Thyroid gland (tissue), 4 donors: ENCODE measurements around the gene MED22. TPM values are rescaled to one million over a fixed set of nuclear protein-coding genes. Genes with fewer than 3 reads are reported as not detected.

Experiments used
- DNase-seq, 2 donors: peaks; one replicate each; pipeline ENCODE4 v3.0.0-alpha.2; 2019
- H3K27ac ChIP-seq, 3 donors: fragments of 200-600 bp; sonication (generic); 1 replicate in 2 of 3; 2 replicates in 1 of 3; pipeline ENCODE4 v1.5.1; 2016 to 2019; ENCODE audit warnings: mild to moderate bottlenecking in 1 of 3, moderate library complexity in 1 of 3
- H3K27me3 ChIP-seq: fragments of 200-600 bp; sonication (generic); one replicate; pipeline ENCODE4 v1.5.1; 2019
- H3K36me3 ChIP-seq, 2 donors: fragments of 200-600 bp; sonication (generic); one replicate each; pipeline ENCODE4 v1.5.1; 2016 to 2019
- H3K4me1 ChIP-seq, 2 donors: fragments of 200-600 bp; sonication (generic); one replicate each; pipeline ENCODE4 v1.5.1; 2017 to 2019
- H3K4me3 ChIP-seq, 3 donors: fragments of 200-600 bp; sonication (generic); replicated peaks in 1 of 3; 1 replicate in 2 of 3; 2 replicates in 1 of 3; pipeline ENCODE4 v1.5.1; 2016; ENCODE audit warnings: mild to moderate bottlenecking in 1 of 3
- H3K9me3 ChIP-seq: fragments of 200-600 bp; sonication (generic); one replicate; pipeline ENCODE4 v1.5.1; 2017
- POLR2A ChIP-seq, 2 donors: fragments of 450-650 bp; IDR thresholded peaks; one replicate each; pipeline ENCODE4 v1.6.1; 2017; ENCODE audit warnings: antibody characterized with exemption in 2 of 2, mild to moderate bottlenecking in 2 of 2, moderate library complexity in 1 of 2
- WGBS, 2 donors: methylation state at CpG; one replicate each; pipeline ENCODE4 v1.1.5; 2017; 5-methylcytosine and 5-hydroxymethylcytosine counted together
- intact Hi-C: fragments of 100-400 bp; cut with DNase I; formaldehyde crosslinking; loops from one replicate; pipeline ENCODE4 v1.15.1; 2023
- total RNA-seq, 4 donors: library from RNA; depleted of rRNA; stranded (reverse); fragments of >200 nt; gene quantifications; one replicate each; pipeline ENCODE4 v1.2.3, GENCODE V29; 2016
- TF ChIP-seq, protein P1 (sequence below), 6 experiments: fragments of 200-600 bp in 3 of 6; fragments of 450-650 bp in 3 of 6; sonication (generic) in 3 of 6; IDR thresholded peaks; one replicate each; pipeline ENCODE4 v1.5.1; 2016 to 2019; ENCODE audit warnings: antibody characterized with exemption in 6 of 6, mild to moderate bottlenecking in 2 of 6, inconsistent platforms in 1 of 6, moderate library complexity in 1 of 6

Gene MED22
- total RNA-seq, 4 donors from 2014 or later: 41.9 to 58.2 (median 48.6) TPM

DNA sequence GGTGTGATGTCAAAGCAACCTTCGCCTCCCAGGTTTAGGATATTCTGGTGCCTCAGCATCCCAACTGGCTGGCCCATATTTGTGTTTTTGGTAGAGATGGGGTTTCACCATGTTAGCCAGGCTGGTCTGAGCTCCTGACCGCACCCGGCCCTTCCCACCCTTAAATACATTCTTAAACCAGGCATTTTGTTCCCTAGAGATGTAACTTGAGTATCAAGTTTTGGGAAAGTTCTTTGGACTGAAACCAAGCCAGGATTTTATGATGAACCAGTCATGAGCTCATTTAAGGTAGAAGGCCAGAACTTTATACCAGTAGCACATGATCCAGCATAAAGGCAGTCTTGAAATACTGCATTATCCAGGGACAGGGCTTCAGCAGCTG lies 3.6 kb upstream of the MED22 start:
- intact Hi-C loops: loop anchor here (10.0 kb wide), 2 partner anchors 133 to 317 kb away; partner anchors contain the start of gene GTF3C5
- WGBS, 2 donors: 96 to 97% methylated on average over 3 of the region's 3 CpGs
- Histone ChIP-seq H3K4me3 (no peak overlapping the region), H3K9me3 (no peaks in the 10 kb centered on the region), H3K27me3 (no peaks in the 10 kb centered on the region), H3K4me1 (peaks cover 22 to 28% of the 10 kb centered on the region in 2 donors), H3K36me3 (peaks cover 29 to 32% of the 10 kb centered on the region in 2 donors), H3K27ac (no peak overlapping the region)
- TF ChIP-seq, protein P1, sequence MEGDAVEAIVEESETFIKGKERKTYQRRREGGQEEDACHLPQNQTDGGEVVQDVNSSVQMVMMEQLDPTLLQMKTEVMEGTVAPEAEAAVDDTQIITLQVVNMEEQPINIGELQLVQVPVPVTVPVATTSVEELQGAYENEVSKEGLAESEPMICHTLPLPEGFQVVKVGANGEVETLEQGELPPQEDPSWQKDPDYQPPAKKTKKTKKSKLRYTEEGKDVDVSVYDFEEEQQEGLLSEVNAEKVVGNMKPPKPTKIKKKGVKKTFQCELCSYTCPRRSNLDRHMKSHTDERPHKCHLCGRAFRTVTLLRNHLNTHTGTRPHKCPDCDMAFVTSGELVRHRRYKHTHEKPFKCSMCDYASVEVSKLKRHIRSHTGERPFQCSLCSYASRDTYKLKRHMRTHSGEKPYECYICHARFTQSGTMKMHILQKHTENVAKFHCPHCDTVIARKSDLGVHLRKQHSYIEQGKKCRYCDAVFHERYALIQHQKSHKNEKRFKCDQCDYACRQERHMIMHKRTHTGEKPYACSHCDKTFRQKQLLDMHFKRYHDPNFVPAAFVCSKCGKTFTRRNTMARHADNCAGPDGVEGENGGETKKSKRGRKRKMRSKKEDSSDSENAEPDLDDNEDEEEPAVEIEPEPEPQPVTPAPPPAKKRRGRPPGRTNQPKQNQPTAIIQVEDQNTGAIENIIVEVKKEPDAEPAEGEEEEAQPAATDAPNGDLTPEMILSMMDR (IDR thresholded peaks at IDR 0.05): no peak
- no peak for TF ChIP-seq POLR2A (IDR thresholded peaks at IDR 0.05)
- no peak for DNase-seq

DNA sequence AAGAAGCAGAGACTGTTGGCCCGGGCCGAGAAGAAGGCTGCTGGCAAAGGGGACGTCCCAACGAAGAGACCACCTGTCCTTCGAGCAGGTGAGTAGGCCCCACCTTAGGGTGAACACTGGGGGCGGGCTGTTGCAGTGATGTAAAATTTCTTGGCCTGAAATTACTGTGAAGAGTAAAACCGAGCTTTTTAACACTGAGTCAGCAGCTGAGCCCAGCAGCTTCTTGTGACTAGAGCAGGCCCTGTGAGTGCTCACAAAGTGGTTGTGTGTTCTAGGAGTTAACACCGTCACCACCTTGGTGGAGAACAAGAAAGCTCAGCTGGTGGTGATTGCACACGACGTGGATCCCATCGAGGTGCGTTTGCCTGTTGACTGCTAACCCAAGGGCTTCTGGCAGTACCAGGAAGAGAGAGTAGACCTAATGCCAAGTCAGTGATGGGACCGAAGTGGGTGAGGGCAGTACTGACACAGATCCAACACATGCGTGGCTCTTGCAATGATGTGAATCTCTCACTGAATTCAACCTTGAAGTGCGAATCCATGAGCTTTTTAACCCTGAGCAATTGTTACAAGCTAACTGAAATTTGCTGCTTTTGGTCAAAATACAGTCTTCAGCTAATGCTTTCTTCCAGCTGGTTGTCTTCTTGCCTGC lies 2.2 kb upstream of the MED22 start:
- Histone ChIP-seq H3K27me3 (no peaks in the 10 kb centered on the region), H3K36me3 (peaks cover 35 to 38% of the 10 kb centered on the region in 2 donors), H3K4me1 (peaks cover 16 to 24% of the 10 kb centered on the region in 2 donors), H3K9me3 (no peaks in the 10 kb centered on the region), H3K27ac (no peak overlapping the region), H3K4me3 (no peak overlapping the region)
- intact Hi-C loops: loop anchor here (10.0 kb wide), 2 partner anchors 135 to 315 kb away; partner anchors contain the start of gene GTF3C5
- DNase-seq: no peak
- TF ChIP-seq, protein P1 (IDR thresholded peaks at IDR 0.05): no peak
- no peak for TF ChIP-seq POLR2A (IDR thresholded peaks at IDR 0.05)
- 81 to 85% methylated on average over 15 of the region's 15 CpGs for WGBS, 2 donors

DNA sequence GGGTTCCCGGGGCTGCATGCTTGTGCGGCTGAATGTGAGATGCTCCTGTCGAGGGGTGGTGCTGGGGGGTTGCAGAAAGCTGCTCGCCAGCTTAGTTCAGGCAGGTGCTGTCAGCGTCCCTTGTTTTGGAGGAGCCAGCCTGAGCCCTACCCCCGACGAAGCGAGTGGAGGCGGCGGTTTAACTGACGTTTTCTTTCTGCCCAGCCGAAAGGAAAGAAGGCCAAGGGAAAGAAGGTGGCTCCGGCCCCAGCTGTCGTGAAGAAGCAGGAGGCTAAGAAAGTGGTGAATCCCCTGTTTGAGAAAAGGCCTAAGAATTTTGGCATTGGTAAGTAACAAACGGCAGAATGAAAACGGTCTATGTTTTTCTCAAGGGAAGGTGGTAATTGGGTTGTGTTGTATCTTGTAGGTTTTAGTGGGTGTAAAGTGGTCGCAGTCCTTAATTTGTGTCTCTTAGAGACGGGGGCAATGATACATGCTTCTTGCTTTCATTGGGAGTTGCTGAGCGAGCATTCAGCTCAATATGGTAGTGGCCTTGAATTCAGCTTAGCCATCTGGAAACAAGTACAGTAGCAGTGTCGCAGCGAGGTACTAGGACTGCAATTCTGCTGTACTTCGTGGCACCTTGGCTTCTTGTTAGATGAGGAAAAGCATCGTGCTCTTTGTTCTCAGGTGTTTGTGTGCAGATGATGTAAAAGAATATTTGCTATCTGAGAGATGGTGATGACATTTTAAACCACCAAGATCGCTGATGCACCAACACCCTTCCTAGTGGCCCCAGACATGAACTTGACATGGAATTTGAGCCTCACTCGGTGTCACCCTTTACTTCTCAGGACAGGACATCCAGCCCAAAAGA lies 1.0 kb upstream of the MED22 start:
- peaks cover 16 to 22% of the 10 kb centered on the region in 2 donors for H3K4me1 ChIP-seq
- DNase-seq: no peak
- intact Hi-C loops: no loop called here
- no peaks in the 10 kb centered on the region for H3K27me3 ChIP-seq
- TF ChIP-seq POLR2A (IDR thresholded peaks at IDR 0.05): no peak
- TF ChIP-seq, protein P1 (IDR thresholded peaks at IDR 0.05): no peak
- peak overlapping the region; percentile 77 to 91 (median 88) for H3K27ac ChIP-seq
- no peaks in the 10 kb centered on the region for H3K9me3 ChIP-seq
- peak overlapping the region; percentile 81 to 98 (median 87) for H3K4me3 ChIP-seq
- WGBS, 2 donors: 18% methylated on average over 20 to 22 of the region's 25 CpGs
- H3K36me3 ChIP-seq: peaks cover 42 to 49% of the 10 kb centered on the region in 2 donors

DNA sequence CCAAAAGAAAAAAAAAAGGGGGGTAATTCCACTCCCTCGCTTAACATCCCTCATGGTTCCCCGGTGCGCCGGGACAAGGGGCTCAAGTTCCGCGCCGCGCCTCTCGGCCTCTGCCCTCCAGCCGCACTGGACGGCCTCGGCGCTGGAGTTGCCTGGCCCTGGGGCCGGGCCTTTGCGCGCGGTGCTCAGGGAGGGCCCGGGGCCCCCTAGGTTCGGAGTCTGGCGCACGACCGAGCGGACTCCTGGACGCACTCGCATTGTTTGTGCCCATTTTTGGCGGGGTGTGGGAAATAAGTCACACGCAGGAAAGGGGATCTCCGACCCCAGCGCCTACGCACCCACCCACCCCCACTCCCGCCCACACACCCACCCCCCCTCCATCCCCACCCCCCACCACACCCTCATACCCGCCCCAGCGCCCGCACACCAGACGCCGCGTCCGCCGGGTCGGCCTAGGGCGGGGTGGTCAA lies 381 bp downstream of the MED22 start:
- 0 to 1% methylated on average over 15 to 26 of the region's 41 CpGs for WGBS, 2 donors
- H3K27ac ChIP-seq: peak overlapping the region in 2 of 3 donors; percentile 88 to 91
- peak; percentile 32 to 41 for DNase-seq
- no peaks in the 10 kb centered on the region for H3K27me3 ChIP-seq
- H3K4me1 ChIP-seq: peaks cover 16 to 22% of the 10 kb centered on the region in 2 donors
- intact Hi-C loops: no loop called here
- no peaks in the 10 kb centered on the region for H3K9me3 ChIP-seq
- peak overlapping the region; percentile 81 to 98 (median 87) for H3K4me3 ChIP-seq
- TF ChIP-seq, protein P1 (IDR thresholded peaks at IDR 0.05): no peak
- TF ChIP-seq POLR2A (IDR thresholded peaks at IDR 0.05): no peak
- H3K36me3 ChIP-seq: peaks cover 52 to 58% of the 10 kb centered on the region in 2 donors
